GM23248 (cell line): ENCODE measurements around the gene HPGD.

ENCODE experiments used
- EZH2 ChIP-seq: fragments of 200-600 bp; sonication (generic); IDR thresholded peaks from 2 replicates; pipeline ENCODE4 v1.6.1; 2018; ENCODE audit warnings: antibody characterized with exemption, mild to moderate bottlenecking; ENCODE audit not compliant: insufficient read depth, poor library complexity, severe bottlenecking
- EZH2phosphoT487 ChIP-seq: fragments of 200-600 bp; sonication (generic); IDR thresholded peaks from 2 replicates; pipeline ENCODE4 v1.6.1; 2018; ENCODE audit warnings: antibody characterized with exemption, moderate library complexity, mild to moderate bottlenecking, low read depth; ENCODE audit not compliant: insufficient read depth

DNA sequence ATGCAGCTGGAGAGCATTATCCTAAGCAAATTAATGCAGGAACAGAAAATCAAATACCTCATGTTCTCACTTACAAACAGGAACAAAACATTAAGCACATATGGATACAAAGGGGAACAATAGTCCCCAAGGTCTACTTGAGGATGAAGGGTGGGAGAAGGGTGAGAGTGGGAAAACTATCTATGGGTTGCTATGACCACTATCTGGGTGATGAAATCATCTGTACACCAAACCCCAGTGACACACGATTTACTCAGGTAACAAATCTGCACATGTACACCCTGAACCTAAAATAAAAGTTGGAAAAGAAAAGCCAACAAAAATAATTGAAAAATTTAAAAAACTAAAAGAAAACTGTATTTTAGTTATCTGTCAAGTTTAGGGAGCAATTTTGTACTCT, 5.9 kb downstream of the HPGD start:
- TF ChIP-seq EZH2 (no peak), EZH2phosphoT487 (no peak)
